UCSD-AML1 (cell line): ENCODE results near the gene PLXNA2.

Source experiments
- DNase-seq: peaks from one replicate; lab custom pipeline; 2025; ENCODE audit not compliant: unreplicated experiment; lab: John Stamatoyannopoulos, UW

PLXNA2 gene

DNA sequence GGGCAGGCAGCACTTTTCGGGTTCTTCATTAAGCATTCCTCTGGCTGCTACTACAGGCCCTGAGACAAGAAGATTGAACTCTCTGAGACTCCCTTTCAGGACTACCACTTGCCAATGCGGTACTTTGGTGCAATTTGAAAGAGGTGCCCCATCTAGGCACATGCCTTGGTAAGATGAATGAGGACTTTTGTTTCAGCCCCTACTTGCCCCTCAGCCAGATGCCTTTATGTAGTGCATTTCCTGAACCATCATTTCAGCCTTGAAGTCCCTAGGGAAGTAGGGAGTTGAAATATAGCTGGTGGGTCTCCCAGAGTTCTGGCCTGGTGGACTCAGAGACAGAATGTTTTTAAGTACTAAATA, 123.8 kb downstream of the PLXNA2 start:
- DNase-seq: no peak

DNA sequence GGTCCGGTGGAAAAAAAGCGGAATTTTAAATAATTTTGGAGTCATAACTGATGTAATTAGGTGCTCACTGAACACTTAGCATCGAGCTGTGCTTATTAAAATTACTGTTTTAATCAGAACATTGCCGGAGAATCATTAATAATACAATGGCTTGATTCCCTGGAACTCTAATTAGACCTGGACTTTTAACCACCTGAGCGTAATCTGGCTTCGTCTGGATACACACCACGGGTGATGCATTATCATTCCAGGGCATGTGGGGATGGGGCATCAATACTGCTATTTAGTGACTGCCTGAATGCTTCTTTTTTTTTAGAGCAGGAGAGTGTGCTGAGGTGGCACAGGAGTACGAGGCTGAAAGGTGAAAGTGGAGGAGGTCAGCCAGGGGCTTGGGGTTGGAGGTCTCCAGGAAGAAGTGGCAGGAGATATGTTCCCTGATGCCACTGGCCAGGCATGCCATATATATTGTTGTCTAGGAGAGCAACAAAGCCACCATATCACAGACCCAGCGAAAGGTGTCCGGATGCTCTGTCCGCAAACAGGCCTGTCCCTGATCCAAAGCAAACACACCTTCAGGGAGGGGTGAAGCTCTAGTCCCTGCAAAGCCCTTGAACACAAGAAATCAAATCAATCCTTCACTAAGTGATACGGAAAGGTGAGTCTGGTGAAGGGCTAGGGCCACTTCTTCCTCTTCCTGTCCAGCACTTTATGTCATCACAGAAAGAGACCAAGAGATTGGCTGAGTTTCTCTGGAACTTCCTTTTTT, 125.2 kb downstream of the PLXNA2 start:
- no peak for DNase-seq

DNA sequence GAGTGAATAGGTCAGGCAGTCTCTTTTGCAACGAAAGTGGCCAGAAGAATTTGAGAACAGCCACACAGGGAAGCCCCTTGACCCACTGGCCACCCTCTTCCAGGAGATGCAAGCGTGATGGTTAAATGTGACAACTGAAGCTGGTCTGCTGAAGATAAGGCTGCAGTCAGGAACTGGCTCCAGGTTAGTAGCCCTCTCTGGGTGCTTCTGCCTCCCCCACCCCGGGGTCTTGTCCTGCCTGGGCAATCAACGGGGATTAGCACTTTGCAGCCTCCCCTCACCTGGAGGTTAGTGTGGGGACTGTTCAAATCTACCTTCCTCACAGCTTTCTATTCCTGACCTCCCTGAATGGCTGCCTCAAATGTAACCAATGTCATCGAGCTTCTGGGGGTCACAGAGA, 125.9 kb downstream of the PLXNA2 start:
- DNase-seq: no peak

DNA sequence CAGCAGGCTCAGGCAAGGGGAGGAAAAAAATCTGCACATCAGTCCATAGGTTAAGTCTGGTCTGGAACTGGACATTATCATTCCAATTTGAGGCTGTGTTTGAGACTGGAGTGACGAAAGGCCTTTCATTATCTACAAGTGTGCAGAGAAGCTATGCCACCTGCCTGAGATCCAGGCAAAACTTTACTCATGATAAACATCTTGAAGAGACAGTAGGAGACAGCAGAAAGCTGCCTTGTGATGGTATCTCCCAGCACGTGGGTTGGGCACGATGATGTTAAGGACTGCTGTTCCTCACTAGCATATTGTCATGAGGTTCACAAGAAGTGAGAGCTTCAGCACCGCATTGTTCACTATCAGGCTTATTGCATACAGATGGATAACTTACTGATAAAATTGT, 126.4 kb downstream of the PLXNA2 start:
- DNase-seq: no peak

DNA sequence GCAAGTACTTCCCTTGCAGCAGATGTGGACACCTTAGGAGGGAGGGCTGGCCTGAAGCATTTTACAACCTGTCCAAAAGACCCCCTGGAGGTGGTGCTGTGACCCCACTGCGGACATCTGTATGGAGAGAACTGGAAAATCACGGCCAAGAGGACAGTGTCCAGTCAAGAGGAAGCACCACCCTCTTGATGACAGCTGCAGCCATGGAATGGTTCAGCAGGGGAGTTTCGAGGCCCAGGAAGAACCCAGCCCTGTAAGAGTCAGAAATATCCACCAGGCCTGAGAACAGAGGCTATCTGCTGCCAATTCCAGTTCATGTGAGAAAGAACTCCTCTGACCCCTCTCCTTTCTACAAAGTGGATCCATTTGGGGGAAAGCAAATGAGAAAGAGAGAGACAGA, 126.8 kb downstream of the PLXNA2 start:
- no peak for DNase-seq

DNA sequence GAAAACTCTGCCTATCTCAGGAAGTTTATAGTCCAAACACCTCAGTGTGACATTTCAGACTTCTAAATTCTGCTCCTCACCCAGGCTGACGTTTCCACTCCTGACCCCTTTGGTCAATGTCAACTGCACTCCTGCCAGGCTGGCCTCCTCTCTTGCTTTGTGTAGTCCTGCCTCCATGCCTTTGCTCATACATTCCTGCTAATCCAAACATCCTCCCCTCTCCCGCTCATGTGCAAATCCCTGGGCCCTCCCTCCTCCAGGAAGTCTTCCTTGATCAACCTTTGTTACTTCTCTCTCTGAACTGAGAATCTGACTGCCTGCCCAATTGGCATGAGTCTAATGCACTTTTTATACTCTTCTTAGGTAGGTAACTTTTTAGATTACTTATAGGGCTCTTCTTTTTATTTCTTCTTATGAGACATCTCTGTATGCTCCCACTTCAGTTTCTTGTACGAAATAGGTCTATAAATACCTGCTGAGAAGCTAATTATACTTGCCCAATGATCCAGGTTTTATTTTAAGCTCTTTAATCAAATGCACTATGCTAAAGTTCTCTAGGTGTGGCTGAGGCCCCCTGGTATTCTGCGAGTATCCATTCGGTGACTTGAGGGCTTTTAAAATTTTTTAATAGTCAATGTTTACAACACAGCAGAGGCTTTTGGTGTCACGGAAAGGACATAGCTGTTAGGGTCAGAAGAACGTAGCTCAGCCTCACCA, 128.1 kb downstream of the PLXNA2 start:
- no peak for DNase-seq

DNA sequence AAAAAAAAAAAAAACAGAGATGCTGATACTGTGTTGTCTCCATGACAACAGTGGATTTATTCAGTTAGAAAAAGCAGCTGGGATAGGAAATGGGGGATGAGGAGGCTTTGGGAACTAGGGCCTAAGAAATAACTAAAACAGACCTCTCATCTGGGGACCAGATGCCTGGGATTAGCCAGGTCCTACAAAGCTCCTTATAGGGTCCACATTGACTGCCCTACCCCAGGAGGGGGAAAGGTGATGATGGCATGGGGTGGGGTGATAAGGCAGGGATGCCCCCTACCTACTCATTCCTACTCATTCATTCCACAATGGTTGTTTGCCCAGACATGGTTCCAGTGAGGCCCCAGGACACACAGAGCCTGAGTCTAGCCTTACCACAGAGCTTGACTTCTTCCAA, 131.2 kb downstream of the PLXNA2 start:
- DNase-seq: no peak

DNA sequence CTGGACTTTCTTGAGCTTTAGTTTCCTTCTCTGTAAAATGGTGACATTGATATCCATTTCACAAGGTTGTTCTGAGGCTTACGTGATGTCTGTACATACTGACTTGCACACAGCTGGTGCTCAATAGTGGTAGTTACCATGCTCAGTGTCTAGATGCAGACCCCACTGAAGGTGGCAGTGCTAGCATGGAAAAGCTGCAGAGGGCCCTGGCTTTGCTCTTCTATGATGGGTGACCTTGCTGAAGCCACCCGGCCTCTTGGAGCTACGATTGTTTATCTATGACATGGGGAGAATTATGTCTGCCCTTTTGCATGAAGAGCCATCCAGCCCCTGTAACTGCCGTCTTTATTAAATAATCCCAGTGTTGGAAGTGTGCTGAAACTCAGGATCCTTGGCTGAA, 131.8 kb downstream of the PLXNA2 start:
- DNase-seq: no peak

DNA sequence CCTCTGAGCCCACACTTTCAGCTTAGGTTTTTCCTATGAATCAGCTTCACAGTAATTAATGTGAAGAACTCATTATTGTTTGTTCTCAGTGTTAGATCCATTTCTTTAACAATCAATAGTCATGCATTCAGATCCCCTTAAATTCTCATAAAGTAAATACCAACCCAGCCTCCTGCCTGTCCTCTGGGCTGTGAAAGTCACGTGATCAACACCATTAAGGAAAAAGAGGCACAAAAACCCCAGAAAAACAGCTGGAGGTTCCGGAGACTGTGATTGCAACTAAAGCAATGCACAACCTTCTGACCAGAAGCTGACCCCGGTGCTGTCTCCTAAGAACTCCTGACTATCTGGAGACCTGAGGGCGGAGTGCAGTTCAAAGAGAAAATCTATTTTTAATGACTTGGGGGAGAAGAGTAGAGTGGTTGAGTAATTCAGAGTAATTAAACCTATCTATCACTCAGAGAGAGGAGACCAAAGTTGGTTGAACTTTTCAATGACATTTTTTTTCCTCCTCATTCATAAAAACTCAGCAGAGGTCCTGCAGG, 132.5 kb downstream of the PLXNA2 start:
- DNase-seq: no peak

DNA sequence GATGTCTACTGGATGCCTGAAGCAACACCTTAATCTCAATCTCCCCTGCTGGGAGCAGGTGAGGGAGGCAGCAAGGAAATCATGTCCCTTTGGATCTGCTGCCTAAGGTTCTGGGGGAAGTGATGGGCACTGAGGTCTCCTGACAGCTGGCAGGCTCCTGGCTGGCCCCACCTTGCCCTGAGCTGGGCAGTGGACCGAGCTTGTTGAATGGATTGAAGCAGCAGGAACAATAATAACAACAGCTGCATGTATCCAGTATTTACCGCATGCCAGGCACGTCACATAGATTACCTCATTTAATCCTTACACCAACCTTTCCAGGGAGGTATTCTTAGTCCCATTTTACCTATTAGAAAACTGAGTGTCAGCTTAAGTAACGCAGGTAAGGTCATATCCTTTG, 133.9 kb downstream of the PLXNA2 start:
- DNase-seq: no peak

DNA sequence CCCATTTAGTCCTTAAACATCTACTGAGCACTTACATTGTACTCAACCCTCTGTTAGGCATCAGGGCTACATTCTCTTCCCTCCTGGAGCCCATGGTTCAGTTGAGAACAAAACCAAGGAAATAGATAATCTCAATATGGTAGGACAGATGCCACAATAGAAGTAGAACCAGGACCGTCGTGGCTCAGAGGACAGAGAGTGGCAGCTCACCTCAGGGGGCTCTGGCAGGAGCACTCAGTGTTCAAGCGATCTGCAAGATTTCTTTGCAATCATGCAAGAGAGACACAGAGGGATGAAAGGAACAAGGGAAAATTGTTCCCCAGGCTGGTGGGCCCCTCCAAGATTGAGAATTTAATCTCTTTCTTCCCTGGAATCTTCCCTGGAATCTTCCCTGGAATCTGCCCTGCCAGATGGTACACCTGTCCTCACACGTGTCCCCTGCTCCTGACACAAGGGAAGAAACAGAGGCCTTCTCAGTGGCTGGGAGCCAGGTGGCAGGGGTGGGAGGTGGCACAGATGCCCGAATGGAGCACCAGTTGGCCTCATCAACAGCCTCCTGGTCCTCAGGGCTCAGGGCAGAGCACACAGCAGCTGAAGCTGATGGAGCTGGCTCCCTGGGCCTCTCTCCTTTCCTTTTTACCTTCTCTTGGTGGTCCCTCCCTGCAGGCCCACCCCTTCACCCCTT, 135.4 kb downstream of the PLXNA2 start:
- no peak for DNase-seq

DNA sequence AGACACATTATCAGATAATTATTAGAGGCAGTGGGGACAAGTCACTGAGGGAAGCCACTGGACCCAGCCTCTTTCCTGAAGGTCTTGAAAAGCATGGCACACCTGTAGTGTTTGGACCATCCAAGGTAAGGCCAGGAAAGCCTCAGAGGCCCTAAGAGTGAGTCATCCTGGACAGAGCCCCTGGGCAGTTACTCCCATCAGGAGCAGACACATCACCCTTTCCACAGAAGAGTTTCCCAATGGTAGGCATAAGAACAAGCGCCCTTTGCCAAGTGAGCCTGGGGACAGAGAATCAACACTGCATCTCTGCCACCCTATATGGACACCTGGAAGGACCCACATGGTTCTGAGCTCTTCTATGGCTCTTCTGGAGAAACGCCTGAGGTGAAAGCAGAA, 136.0 kb downstream of the PLXNA2 start:
- no peak for DNase-seq

DNA sequence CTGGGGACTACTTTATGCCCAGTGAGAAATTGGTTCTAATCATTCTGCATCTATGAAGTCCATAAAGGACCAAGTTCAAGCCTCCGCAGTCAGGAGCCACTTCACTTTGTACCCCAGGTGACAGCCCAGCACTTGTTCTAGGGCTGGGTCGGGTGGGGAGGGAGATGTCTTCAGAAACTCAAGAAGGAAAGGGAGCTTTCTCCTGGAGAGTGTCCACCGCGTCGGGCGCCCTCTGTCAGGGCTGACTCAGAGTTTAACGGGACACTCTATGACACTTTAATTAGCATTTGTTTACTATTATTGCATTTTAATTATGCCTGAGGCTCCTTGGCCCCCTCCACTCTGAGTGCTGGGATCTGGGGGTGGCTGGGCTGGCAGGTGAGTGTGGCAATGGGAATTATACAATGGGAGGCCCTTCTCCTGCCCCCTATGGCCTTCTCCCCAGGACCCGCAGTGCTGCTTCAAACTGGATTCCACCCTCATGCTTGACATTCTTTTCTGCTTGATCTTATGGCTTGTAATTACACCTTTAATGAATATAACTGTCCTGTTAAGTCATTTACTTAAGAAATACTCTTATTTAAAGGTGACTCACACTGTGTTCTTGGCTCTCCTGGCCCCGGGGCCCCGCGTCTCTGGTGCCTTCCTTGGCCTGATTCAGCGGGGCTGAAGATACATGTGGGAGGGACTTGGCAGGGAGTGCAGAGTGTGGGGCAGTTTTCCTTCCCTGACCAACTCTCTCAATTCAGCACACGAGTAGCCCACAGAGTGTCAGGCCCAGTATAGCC, 136.6 kb downstream of the PLXNA2 start:
- no peak for DNase-seq

DNA sequence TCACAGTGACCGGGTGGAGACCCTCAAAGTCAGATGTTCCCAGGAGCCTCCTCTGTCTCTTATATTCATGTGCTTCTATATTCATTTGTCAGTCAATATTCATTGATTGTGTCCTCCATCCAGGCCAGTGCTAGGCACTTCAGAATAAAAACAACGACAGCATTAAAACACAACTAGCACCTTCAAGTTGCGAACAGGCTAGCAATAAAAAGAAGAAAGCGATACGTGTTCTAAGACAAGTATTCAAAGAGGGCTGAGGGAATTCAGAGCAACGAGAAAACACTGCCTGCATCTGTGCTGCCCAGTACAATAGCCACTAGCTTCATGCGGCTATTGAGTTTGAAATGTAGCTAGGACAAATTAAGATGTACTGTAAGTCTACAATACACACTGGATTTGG, 138.0 kb downstream of the PLXNA2 start:
- no peak for DNase-seq

DNA sequence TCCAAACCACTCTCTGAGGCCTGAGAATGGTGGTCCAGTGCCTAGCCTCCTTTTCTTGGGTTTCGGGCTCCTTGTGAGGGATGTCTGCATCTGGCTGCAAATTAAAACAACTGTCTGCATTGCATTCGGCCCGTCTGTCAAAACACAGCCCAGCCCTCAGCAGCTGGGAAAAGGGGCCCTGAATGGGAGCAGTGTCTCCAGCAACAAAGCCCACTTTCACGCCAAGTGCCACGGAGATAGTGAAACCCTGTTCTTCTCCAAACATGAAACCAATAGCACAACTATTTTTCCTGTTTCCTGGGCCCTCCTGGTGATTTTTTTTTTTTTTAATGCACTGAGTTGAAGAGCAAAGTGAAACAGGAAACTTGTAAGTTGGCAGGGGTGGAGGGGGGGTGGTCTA, 138.4 kb downstream of the PLXNA2 start:
- no peak for DNase-seq

DNA sequence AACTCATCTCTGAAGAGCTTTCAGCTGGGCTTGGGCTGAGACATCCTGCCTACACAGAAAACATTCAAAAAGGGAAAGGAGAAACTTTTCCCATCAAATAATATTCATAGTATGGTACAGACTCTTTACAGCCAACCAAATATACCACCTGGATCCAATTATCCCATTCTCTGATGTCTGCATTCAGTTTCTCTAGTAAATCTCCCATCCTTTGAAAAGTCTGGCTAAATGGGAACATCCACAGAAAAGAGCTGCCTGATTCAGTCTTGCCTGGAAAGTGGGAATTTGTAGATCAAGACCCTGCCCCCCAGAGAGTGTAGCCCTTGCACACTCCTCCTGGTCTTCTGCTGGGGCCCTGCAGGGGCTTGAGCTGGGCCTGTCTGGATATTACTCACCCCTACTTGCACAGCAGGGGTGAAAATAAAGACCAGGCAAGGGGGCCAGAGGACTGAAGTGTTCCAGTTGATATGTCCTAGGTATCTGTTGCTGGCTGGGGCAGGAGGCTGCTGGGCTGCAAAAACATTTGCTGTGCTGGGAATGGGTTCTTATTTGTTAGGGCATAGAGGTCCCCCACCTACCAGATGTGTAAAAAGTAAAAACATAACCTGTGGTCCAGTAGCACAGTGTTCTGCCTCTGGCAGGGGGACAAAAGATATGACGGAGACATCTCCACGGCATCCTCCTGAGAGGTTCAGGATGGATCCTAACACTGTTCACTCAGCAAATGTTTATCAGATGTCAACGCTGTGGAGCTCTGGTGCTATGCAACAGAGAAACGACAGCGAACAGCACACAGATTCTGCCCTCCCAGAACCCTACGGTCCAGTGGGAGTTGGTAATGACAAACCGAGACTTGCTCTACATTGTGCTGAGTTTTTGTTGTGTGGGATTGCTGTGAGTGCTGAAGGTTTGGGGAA, 140.3 kb downstream of the PLXNA2 start:
- no peak for DNase-seq

DNA sequence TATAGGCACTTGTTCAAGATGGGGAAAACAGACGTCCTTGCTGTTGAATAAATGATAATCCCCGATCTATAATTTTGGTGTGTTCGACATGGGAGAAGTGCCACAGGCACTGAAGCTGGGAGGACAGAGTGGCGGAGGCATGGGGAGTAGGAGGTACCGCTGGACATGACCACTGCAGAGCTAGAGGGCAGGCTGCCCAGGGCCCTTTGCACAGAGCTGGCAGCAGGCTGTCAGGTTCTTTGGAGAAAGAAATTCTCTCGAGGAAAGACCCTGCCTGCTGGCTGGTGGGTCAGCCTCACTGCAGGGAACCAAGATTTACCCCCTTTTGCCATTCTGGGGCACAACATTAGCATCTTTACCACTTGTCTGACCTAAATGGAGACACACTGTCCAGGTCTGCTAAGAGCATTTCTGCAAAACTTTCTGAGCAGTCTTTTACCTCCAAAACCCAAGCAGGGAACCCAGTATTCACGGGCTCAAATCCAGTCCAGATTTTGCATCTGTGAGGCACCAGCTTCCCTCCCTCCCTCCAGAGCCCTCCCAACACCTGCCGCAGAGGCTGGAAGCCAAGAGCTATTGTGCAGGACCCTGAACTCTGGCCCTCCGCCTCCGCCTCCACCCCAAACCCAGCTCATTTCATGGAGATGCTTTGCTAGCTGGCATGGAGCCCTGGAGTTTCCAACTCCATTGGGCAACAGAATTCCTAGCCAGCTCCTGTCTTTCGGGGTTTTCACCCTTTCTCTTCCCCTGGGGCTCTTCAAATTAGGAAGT, 142.3 kb downstream of the PLXNA2 start:
- DNase-seq: no peak

DNA sequence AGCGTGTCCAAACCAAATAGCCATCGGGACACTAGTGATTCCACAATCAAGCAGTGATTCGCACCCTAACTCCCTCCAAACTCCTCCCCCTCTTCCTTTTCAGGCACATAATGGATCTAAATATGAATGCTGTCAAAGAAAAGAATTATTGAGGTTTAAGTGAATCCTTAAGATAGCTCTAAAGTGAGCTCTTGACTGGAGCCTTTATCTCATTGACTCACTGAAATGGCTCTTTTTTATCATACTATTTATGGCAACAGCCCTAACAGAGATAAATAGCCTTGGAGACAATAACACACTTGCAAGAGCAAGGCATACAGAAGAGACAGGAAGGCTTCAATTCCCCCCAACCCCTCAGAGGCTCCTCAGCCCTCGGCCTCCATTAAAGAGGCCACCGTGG, 143.3 kb downstream of the PLXNA2 start:
- no peak for DNase-seq

DNA sequence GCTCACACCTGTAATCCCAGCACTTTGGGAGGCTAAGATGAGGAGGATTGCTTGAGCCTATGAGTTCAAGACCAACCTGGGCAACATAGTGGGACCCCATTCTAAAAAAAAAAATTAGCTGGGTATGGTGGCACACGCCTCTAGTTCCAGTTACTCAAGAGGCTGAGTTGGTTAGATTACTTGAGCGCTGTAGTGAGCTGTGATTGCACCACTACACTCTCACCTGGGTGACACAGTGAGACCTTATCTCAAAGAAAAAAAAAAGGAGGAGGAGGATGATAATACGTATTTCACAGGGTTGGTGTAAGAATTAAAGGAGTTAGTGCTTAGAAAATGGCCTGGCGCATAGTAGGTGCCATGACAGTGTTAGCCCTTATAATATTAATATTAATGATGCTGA, 144.1 kb downstream of the PLXNA2 start:
- DNase-seq: no peak
